GM13976 (cell line): ENCODE results near the gene PNPLA3.

Experiments
- DNase-seq: peaks from one replicate; pipeline ENCODE4 v3.0.0; 2012; ENCODE audit warnings: low spot score
- in situ Hi-C: fragments of 300-500 bp; cut with MboI; formaldehyde crosslinking; loops from one replicate; pipeline ENCODE4 v1.12.0; 2022; ENCODE audit warnings: low sequenced_read_pairs, mixed read lengths, inconsistent platforms; ENCODE audit not compliant: unreplicated experiment
- TF ChIP-seq, protein P1 (sequence below): IDR thresholded peaks from 2 replicates; pipeline ENCODE4 v1.5.1; 2012; ENCODE audit warnings: borderline replicate concordance, mild to moderate bottlenecking; ENCODE audit not compliant: insufficient read depth; ENCODE audit errors: extremely low read depth, missing control alignments, control extremely low read depth

PNPLA3 gene

GRCh38 chr22:43976861-43977795, 53.5 kb downstream of the PNPLA3 start:
- TF ChIP-seq, protein P1, sequence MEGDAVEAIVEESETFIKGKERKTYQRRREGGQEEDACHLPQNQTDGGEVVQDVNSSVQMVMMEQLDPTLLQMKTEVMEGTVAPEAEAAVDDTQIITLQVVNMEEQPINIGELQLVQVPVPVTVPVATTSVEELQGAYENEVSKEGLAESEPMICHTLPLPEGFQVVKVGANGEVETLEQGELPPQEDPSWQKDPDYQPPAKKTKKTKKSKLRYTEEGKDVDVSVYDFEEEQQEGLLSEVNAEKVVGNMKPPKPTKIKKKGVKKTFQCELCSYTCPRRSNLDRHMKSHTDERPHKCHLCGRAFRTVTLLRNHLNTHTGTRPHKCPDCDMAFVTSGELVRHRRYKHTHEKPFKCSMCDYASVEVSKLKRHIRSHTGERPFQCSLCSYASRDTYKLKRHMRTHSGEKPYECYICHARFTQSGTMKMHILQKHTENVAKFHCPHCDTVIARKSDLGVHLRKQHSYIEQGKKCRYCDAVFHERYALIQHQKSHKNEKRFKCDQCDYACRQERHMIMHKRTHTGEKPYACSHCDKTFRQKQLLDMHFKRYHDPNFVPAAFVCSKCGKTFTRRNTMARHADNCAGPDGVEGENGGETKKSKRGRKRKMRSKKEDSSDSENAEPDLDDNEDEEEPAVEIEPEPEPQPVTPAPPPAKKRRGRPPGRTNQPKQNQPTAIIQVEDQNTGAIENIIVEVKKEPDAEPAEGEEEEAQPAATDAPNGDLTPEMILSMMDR, result no peak

GRCh38 chr22:43978558-43978957, 55.0 kb downstream of the PNPLA3 start:
- no peak for DNase-seq
- in situ Hi-C loops, result loop anchor here (25.0 kb wide), 2 partner anchors 409 to 659 kb away; no protein-coding TSS in a partner anchor
- TF ChIP-seq, protein P1, result no peak

More at GRCh38 chr22:43976861-43977795, 53.5 kb downstream of the PNPLA3 start:
- in situ Hi-C loops, result loop anchor here (25.0 kb wide), 2 partner anchors 410 to 660 kb away; no protein-coding TSS in a partner anchor
- DNase-seq, result no peak

- in situ Hi-C loops, result loop anchor here (25.0 kb wide), 2 partner anchors 407 to 657 kb away; no protein-coding TSS in a partner anchor
- TF ChIP-seq, protein P1, result no peak
These were observed 57.0 kb downstream of the PNPLA3 start for GRCh38 chr22:43980579-43980978.

GRCh38 chr22:43980996-43981395, 57.4 kb downstream of the PNPLA3 start:
- no peak for DNase-seq
- TF ChIP-seq, protein P1, result no peak
- in situ Hi-C loops, result loop anchor here (25.0 kb wide), 2 partner anchors 406 to 656 kb away; no protein-coding TSS in a partner anchor

More at GRCh38 chr22:43980579-43980978, 57.0 kb downstream of the PNPLA3 start:
- DNase-seq, result no peak

DNA sequence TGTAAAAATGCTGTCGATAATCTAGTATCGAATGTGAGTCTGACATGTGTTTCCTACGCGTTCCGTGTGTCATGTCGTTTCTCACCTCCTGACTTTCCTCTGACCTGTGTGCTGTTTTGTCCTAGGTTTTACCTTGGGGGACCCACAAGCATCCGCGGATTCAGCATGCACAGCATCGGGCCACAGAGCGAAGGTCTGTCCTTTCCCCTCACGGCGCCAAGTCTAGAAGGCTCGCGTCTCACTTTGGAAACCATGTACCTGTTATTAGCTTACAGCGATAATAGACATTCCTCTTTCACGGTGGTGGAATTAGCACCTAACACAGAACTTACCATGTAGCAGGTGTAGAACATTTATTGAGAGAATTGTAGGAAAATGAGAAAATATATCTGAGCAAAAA, 60.2 kb downstream of the PNPLA3 start:
- TF ChIP-seq, protein P1, result no peak
- no peak for DNase-seq
- in situ Hi-C loops, result loop anchor here (25.0 kb wide), 2 partner anchors 403 to 653 kb away; no protein-coding TSS in a partner anchor

DNA sequence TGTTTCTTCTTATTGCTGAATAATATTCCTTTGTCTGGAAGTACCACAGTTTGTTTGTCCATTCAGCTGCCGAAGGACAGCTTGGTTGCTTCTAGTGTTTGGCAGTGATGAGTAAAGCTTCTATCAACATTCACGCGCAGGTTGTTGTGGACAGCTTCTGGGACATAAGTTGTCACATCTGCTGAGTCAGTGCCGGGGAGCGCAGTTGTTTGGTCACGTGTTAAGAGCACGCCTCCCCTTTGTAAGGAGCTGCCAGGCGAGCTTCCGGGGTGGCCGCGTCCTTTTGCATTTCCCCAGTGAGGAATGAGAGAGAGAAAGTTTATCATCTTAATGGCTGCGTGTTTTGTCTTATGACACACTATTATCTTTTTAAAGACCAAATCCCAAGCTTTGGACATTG, 61.9 kb downstream of the PNPLA3 start:
- TF ChIP-seq, protein P1, result no peak
- in situ Hi-C loops, result loop anchor here (25.0 kb wide), 2 partner anchors 402 to 652 kb away; no protein-coding TSS in a partner anchor
- DNase-seq, result no peak
